Mesendoderm (in vitro differentiated cells): ENCODE results near the gene IL20.
A peak's percentile ranks its signal among the peaks of the same experiment; 100 is the strongest.

Experiments
- DNase-seq: peaks from one replicate; pipeline ENCODE4 v3.0.0; 2013
- H2AK5ac ChIP-seq: 2 replicates; pipeline ENCODE4 v1.6.1; 2013; ENCODE audit warnings: low read length, inconsistent platforms
- H2BK120ac ChIP-seq: 2 replicates; pipeline ENCODE4 v1.6.1; 2013; ENCODE audit warnings: low read depth, mild to moderate bottlenecking, low read length, moderate library complexity, mixed read lengths
- H2BK15ac ChIP-seq: replicated peaks from 2 replicates; pipeline ENCODE4 v1.6.1; 2013; ENCODE audit warnings: low read depth, mild to moderate bottlenecking, moderate library complexity
- H2BK5ac ChIP-seq: 2 replicates; pipeline ENCODE4 v1.6.1; 2013; ENCODE audit warnings: low read length, inconsistent platforms
- H3K18ac ChIP-seq: 2 replicates; pipeline ENCODE4 v1.6.1; 2013; ENCODE audit warnings: mild to moderate bottlenecking, low read length, mixed read lengths
- H3K23ac ChIP-seq: one replicate; pipeline ENCODE4 v1.6.1; 2013; ENCODE audit warnings: low read length
- H3K27ac ChIP-seq: 2 replicates; pipeline ENCODE4 v1.5.1; 2013; ENCODE audit warnings: low read depth, mild to moderate bottlenecking, inconsistent platforms, low read length, moderate library complexity
- H3K27me3 ChIP-seq: 2 replicates; pipeline ENCODE4 v1.6.1; 2013; ENCODE audit warnings: low read length, control low read depth, mild to moderate bottlenecking, inconsistent platforms; ENCODE audit not compliant: insufficient read depth, poor library complexity
- H3K36me3 ChIP-seq: 2 replicates; pipeline ENCODE4 v1.6.1; 2013; ENCODE audit warnings: low read length, inconsistent platforms; ENCODE audit not compliant: control insufficient read depth, insufficient read depth
- H3K4ac ChIP-seq: one replicate; pipeline ENCODE4 v1.6.1; 2013; ENCODE audit warnings: low read depth, mild to moderate bottlenecking, low read length, moderate library complexity
- H3K4me1 ChIP-seq: 2 replicates; pipeline ENCODE4 v1.6.1; 2013; ENCODE audit warnings: low read depth, low read length, inconsistent platforms; ENCODE audit not compliant: control insufficient read depth
- H3K4me2 ChIP-seq: 2 replicates; pipeline ENCODE4 v1.6.1; 2013; ENCODE audit warnings: low read length
- H3K4me3 ChIP-seq: 2 replicates; pipeline ENCODE4 v1.5.1; 2013; ENCODE audit warnings: mild to moderate bottlenecking, low read length
- H3K56ac ChIP-seq: one replicate; pipeline ENCODE4 v1.6.1; 2013; ENCODE audit warnings: low read length
- H3K79me1 ChIP-seq: 2 replicates; pipeline ENCODE4 v1.6.1; 2013; ENCODE audit warnings: low read length, inconsistent platforms
- H3K79me2 ChIP-seq: 2 replicates; pipeline ENCODE4 v1.6.1; 2013; ENCODE audit warnings: mild to moderate bottlenecking, low read length; ENCODE audit not compliant: control insufficient read depth, insufficient read depth
- H3K9ac ChIP-seq: 2 replicates; pipeline ENCODE4 v1.6.1; 2013; ENCODE audit warnings: low read length, inconsistent platforms
- H4K5ac ChIP-seq: one replicate; pipeline ENCODE4 v1.6.1; 2013; ENCODE audit warnings: low read length
- H4K8ac ChIP-seq: one replicate; pipeline ENCODE4 v1.6.1; 2013; ENCODE audit warnings: low read depth, mild to moderate bottlenecking, control low read depth, low read length, moderate library complexity
- WGBS: extraction: QIAGEN DNeasy Blood & Tissue Kit; methylation state at CpG from one replicate; pipeline ENCODE4 v1.1.7; 2013; ENCODE audit warnings: low lambda C conversion rate, missing lambda C conversion rate; ENCODE audit not compliant: insufficient coverage; ENCODE audit errors: extremely low coverage; 5-methylcytosine and 5-hydroxymethylcytosine counted together

The IL20 gene

DNA sequence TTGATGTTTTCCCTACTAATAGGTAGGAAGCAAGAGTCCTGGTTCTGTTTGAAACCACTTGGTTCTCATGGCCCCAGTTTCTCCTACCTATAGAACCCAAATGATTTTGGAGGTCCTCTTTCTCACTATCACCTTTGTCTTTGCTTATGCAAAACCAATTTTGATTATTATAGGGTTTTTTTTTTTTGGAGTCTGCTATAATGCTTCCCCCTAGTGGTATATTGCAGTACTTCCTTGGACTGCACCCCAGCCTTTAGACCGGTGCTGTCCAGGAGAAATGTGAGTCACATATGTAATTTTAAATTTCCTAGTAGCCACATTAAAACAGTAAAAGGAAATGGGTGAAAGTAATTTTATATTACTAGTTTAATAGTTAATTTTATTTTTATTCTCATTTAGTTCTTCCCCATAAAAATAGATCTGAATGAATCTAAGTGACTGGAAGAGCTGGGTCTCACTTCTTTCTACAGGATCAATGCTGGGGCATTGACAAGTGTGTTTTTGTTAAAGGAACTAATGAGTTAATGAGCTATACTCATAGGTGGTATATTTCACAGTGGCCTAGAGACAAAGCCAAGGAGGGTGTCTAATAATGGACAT is 45.7 kb downstream of the IL20 start:
- H3K79me2 ChIP-seq, result no peaks in the 10 kb centered on the region
- no peak overlapping the region for H3K18ac ChIP-seq
- H4K8ac ChIP-seq, result no peak overlapping the region
- H3K23ac ChIP-seq, result no peak overlapping the region
- no peak overlapping the region for H2BK15ac ChIP-seq
- DNase-seq, result peak; percentile 44
- peaks cover 3% of the 10 kb centered on the region for H3K4me1 ChIP-seq
- no peak overlapping the region for H3K9ac ChIP-seq
- no peak overlapping the region for H3K4ac ChIP-seq
- H3K4me3 ChIP-seq, result no peak overlapping the region
- no peak overlapping the region for H3K4me2 ChIP-seq
- no CpG with 5 or more reads among the region's 1 CpG for WGBS
- H3K56ac ChIP-seq, result no peak overlapping the region
- no peaks in the 10 kb centered on the region for H3K79me1 ChIP-seq
- H4K5ac ChIP-seq, result no peak overlapping the region
- H2BK5ac ChIP-seq, result no peak overlapping the region
- peaks cover 5% of the 10 kb centered on the region for H3K27me3 ChIP-seq
- H3K27ac ChIP-seq, result no peak overlapping the region
- no peaks in the 10 kb centered on the region for H3K36me3 ChIP-seq
- H2AK5ac ChIP-seq, result no peak overlapping the region
- no peak overlapping the region for H2BK120ac ChIP-seq

DNA sequence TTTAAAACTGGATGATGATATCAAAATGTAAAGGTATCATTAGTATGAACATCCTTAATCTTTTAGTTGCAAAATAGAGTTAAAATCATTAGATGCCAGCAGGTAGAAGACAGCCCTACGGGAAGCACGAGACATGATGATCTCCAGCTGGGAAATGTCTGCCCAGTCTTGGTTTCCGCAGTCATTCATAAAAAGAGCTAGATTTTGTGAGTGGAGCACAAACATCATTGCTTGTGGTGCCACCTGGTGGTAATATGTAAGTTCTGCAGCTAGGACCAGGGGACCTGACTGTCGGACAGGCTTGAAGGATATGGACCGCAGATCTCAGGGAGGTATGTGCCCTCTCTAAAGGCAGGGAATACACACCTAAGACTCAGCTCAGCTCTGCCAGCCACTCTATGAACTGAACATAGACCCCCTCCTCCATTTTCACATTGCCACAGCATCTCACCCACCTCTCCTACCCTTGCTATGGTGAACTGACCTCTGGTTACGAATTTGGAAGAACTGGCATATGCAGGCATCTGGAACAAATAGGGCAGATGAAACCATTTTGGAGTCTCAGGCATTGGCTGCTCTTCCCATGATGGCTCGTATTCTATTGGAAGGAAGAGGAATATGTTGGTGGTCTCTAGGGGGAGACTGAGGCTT is 47.1 kb downstream of the IL20 start:
- H4K8ac ChIP-seq, result no peak overlapping the region
- H3K4me2 ChIP-seq, result no peak overlapping the region
- H2AK5ac ChIP-seq, result no peak overlapping the region
- H3K4me1 ChIP-seq, result no peaks in the 10 kb centered on the region
- no peak overlapping the region for H3K27ac ChIP-seq
- no CpG with 5 or more reads among the region's 7 CpGs for WGBS
- no peak overlapping the region for H2BK15ac ChIP-seq
- H3K4ac ChIP-seq, result no peak overlapping the region
- H3K18ac ChIP-seq, result no peak overlapping the region
- no peak overlapping the region for H3K4me3 ChIP-seq
- no peak overlapping the region for H3K56ac ChIP-seq
- H3K79me2 ChIP-seq, result no peaks in the 10 kb centered on the region
- H3K23ac ChIP-seq, result no peak overlapping the region
- no peaks in the 10 kb centered on the region for H3K79me1 ChIP-seq
- no peak overlapping the region for H2BK5ac ChIP-seq
- peak; percentile 77 for DNase-seq
- H3K27me3 ChIP-seq, result peaks cover 5% of the 10 kb centered on the region
- no peak overlapping the region for H3K9ac ChIP-seq
- no peak overlapping the region for H4K5ac ChIP-seq
- H3K36me3 ChIP-seq, result no peaks in the 10 kb centered on the region
- H2BK120ac ChIP-seq, result no peak overlapping the region

DNA sequence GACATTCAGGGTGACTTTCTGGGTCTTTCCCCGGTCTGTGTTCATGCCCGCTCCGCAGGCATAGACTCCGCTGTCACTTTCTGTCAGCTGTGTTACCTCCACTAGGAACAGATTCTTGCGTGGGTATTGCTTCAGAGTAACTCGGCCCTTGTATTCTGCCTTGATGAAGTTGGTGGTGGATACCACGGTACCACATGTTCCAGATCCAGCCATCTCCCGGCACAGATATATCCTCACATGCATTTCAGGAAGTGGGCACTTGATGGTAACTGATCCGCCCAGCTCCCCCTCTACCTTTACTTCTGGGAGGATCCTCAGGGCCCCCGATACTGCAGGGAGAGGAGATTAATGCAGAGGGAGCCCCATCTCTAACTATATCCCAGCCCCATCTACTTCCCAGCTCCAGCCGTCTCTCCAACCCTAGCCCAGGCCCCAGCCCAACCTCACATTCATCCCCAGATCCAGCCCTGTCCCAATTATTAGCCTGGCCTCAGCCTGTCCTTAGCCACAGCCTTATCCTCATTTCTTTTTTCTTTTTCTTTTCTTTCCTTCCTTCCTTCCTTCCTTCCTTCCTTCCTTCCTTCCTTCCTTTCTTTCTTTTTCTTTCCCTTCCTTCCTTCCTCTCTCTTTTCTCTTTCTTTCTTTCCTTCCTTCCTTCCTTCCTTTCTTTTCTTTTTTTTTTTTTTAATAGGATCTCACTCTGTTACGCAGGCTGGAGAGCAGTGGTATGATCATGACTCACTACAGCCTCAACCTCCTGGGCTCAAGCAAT is 48.5 kb downstream of the IL20 start:
- no peaks in the 10 kb centered on the region for H3K27me3 ChIP-seq
- H3K36me3 ChIP-seq, result no peaks in the 10 kb centered on the region
- H4K5ac ChIP-seq, result no peak overlapping the region
- no peak for DNase-seq
- H3K4ac ChIP-seq, result no peak overlapping the region
- H3K4me1 ChIP-seq, result no peaks in the 10 kb centered on the region
- WGBS, result no CpG with 5 or more reads among the region's 12 CpGs
- H2BK5ac ChIP-seq, result no peak overlapping the region
- H2AK5ac ChIP-seq, result no peak overlapping the region
- no peak overlapping the region for H3K4me2 ChIP-seq
- H3K79me1 ChIP-seq, result no peaks in the 10 kb centered on the region
- H3K79me2 ChIP-seq, result no peaks in the 10 kb centered on the region
- no peak overlapping the region for H3K23ac ChIP-seq
- no peak overlapping the region for H3K4me3 ChIP-seq
- H3K27ac ChIP-seq, result no peak overlapping the region
- no peak overlapping the region for H4K8ac ChIP-seq
- no peak overlapping the region for H2BK15ac ChIP-seq
- H3K56ac ChIP-seq, result no peak overlapping the region
- no peak overlapping the region for H3K9ac ChIP-seq
- H2BK120ac ChIP-seq, result no peak overlapping the region
- H3K18ac ChIP-seq, result no peak overlapping the region

DNA sequence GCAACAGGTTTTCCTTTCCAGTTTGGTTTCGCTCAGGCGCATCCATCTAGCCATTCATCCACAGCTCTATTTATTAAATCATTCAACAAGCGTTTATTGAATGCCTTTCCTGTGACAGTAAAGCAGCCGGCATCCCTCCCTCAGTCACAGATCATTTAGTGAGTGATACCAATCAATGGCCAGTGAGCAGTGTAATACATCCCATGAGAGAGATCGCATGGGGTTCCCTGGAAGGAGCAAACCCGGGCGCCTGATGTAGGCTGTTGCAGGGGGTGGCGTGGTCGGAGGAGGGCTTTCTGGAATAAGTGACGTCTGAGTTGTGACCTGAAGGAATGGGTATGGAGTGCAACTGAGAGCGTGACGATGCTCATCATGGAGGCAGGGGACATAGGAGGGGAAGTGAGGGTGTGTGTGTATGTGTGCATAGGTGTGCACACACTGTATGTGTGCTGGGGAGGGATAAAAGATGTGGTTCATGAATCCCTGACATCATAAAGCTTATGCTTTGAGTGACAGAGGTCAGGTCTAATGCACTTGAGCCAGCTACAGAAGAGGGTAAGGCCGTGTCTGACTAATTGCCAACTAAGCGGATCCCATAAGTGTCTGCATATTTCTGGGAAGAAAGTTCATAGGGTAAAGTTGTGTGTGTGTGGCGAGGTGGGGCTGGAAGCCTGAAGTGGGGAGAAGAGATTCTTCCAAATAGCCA is 49.8 kb downstream of the IL20 start:
- Histone ChIP-seq H3K4ac (no peak overlapping the region), H3K4me1 (no peaks in the 10 kb centered on the region), H3K18ac (no peak overlapping the region), H3K9ac (no peak overlapping the region), H3K79me1 (no peaks in the 10 kb centered on the region), H2BK15ac (no peak overlapping the region), H3K23ac (no peak overlapping the region), H3K79me2 (no peaks in the 10 kb centered on the region), H3K36me3 (no peaks in the 10 kb centered on the region), H2BK120ac (no peak overlapping the region), H3K4me2 (no peak overlapping the region), H2AK5ac (no peak overlapping the region), H4K8ac (no peak overlapping the region), H3K4me3 (no peak overlapping the region), H4K5ac (no peak overlapping the region), H3K27ac (no peak overlapping the region), H2BK5ac (no peak overlapping the region), H3K56ac (no peak overlapping the region), H3K27me3 (no peaks in the 10 kb centered on the region)
- DNase-seq, result no peak
- WGBS, result no CpG with 5 or more reads among the region's 15 CpGs

DNA sequence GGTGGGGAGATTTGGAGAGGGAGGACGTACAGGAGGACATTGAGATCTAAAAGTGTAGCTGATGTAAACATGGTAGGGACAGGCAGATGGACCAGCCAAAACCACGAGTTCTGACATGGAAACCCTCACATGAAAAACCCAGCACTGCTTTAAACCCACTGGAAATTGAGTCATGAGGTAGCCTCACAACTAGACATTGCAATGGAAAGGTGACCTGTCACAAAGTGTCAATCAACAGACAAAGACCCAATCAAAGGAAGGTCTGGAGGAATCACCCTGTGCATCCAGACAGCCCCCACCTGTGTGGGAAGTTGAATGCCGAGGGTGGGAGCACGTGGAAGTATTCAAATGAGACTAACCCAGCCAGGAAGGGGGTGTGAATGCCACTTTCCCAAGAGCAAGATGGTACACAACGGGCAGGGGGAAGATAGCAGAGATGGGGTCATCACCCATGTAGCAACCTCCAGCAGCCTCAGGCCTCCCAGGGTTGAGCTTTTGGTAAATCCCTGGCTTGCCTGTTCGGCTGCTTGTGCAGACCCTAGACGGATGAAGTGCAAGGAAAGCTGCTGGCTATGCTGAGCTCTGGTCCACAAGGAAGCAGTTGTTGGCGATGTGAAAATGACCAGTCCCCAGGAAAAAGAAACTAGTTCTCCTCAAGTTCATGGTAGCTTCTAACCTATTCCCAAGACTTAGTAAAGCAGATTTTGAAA is 50.7 kb downstream of the IL20 start:
- Histone ChIP-seq H3K79me1 (no peaks in the 10 kb centered on the region), H4K5ac (no peak overlapping the region), H3K36me3 (no peaks in the 10 kb centered on the region), H3K27me3 (no peaks in the 10 kb centered on the region), H3K4me2 (no peak overlapping the region), H3K4me3 (no peak overlapping the region), H3K27ac (no peak overlapping the region), H3K23ac (no peak overlapping the region), H3K79me2 (no peaks in the 10 kb centered on the region), H2BK15ac (no peak overlapping the region), H2BK120ac (no peak overlapping the region), H2AK5ac (no peak overlapping the region), H3K4ac (no peak overlapping the region), H2BK5ac (no peak overlapping the region), H3K9ac (no peak overlapping the region), H3K56ac (no peak overlapping the region), H3K18ac (no peak overlapping the region), H3K4me1 (no peaks in the 10 kb centered on the region), H4K8ac (no peak overlapping the region)
- WGBS, result no CpG with 5 or more reads among the region's 8 CpGs
- DNase-seq, result no peak
